AG09319 (cell line): ENCODE data around the gene MORC1.

ENCODE experiments used
- DNase-seq: peaks from one replicate; pipeline ENCODE4 v3.0.0-alpha.2; 2010; ENCODE audit warnings: low read depth; ENCODE audit errors: extremely low read depth
- CTCF ChIP-seq: IDR thresholded peaks from 2 replicates; pipeline ENCODE4 v1.5.1; 2011; ENCODE audit warnings: low read depth, mild to moderate bottlenecking, inconsistent platforms, low read length, moderate library complexity

Gene MORC1

GRCh38 chr3:109117939-109118338, at the start of gene MORC1:
MORC1 (minus strand) TSS chr3:109118134; CDS start chr3:109118059, 75 bp downstream.
- no peak for TF ChIP-seq CTCF
- no peak for DNase-seq

- TF ChIP-seq CTCF, result no peak
- no peak for DNase-seq
These were observed 48.0 kb upstream of the MORC1 start for GRCh38 chr3:109165905-109166304.

- no peak for TF ChIP-seq CTCF
- no peak for DNase-seq
These were observed 43.7 kb upstream of the MORC1 start for GRCh38 chr3:109161487-109162123.

GRCh38 chr3:109155828-109156227, 37.9 kb upstream of the MORC1 start:
- no peak for DNase-seq
- no peak for TF ChIP-seq CTCF

- no peak for TF ChIP-seq CTCF
These were observed 37.0 kb upstream of the MORC1 start for GRCh38 chr3:109154979-109155378.

GRCh38 chr3:109152320-109152719, 34.4 kb upstream of the MORC1 start:
- no peak for DNase-seq
- TF ChIP-seq CTCF, result no peak

More at GRCh38 chr3:109154979-109155378, 37.0 kb upstream of the MORC1 start:
- no peak for DNase-seq

GRCh38 chr3:109149078-109149477, 31.1 kb upstream of the MORC1 start:
- no peak for DNase-seq
- TF ChIP-seq CTCF, result no peak
